ENCODE measurements around the gene WWC1.

DNA sequence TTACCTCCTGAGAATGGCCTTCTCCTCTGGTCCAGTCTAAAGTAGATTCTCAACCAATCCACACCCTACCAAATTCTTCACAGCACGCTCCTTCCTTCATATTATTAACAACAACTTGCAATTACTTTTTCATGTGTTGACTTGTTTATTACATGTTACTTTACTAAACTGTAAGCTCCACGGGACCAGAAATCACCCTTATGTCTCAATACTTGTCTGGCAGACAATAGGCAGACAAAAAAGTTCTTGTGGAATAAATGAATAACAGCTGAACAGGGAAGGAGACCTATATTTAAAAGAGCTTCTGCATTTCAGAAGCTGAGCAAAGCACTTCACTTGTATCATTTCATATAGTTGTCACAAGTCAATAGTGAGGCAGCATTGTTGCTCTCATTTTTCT, 5.7 kb upstream of the WWC1 start:
- TF ChIP-seq, protein P1, sequence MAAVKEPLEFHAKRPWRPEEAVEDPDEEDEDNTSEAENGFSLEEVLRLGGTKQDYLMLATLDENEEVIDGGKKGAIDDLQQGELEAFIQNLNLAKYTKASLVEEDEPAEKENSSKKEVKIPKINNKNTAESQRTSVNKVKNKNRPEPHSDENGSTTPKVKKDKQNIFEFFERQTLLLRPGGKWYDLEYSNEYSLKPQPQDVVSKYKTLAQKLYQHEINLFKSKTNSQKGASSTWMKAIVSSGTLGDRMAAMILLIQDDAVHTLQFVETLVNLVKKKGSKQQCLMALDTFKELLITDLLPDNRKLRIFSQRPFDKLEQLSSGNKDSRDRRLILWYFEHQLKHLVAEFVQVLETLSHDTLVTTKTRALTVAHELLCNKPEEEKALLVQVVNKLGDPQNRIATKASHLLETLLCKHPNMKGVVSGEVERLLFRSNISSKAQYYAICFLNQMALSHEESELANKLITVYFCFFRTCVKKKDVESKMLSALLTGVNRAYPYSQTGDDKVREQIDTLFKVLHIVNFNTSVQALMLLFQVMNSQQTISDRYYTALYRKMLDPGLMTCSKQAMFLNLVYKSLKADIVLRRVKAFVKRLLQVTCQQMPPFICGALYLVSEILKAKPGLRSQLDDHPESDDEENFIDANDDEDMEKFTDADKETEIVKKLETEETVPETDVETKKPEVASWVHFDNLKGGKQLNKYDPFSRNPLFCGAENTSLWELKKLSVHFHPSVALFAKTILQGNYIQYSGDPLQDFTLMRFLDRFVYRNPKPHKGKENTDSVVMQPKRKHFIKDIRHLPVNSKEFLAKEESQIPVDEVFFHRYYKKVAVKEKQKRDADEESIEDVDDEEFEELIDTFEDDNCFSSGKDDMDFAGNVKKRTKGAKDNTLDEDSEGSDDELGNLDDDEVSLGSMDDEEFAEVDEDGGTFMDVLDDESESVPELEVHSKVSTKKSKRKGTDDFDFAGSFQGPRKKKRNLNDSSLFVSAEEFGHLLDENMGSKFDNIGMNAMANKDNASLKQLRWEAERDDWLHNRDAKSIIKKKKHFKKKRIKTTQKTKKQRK (IDR thresholded peaks at IDR 0.05; ENCODE audit: low read depth, low read length), result no peak
- TF ChIP-seq SP1 (IDR thresholded peaks at IDR 0.05; ENCODE audit: low read depth, low read length), result no peak
- TF ChIP-seq, protein P2, sequence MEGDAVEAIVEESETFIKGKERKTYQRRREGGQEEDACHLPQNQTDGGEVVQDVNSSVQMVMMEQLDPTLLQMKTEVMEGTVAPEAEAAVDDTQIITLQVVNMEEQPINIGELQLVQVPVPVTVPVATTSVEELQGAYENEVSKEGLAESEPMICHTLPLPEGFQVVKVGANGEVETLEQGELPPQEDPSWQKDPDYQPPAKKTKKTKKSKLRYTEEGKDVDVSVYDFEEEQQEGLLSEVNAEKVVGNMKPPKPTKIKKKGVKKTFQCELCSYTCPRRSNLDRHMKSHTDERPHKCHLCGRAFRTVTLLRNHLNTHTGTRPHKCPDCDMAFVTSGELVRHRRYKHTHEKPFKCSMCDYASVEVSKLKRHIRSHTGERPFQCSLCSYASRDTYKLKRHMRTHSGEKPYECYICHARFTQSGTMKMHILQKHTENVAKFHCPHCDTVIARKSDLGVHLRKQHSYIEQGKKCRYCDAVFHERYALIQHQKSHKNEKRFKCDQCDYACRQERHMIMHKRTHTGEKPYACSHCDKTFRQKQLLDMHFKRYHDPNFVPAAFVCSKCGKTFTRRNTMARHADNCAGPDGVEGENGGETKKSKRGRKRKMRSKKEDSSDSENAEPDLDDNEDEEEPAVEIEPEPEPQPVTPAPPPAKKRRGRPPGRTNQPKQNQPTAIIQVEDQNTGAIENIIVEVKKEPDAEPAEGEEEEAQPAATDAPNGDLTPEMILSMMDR (IDR thresholded peaks at IDR 0.05 in 2 of 3, conservative IDR thresholded peaks at IDR 0.05 in 1 of 3; ENCODE audit: control insufficient read depth in 2 of 3, extremely low read depth in 1 of 3, insufficient read depth in 1 of 3, low read depth in 3 of 3, low read length in 3 of 3), result no peak
- no peak for TF ChIP-seq POLR2A (IDR thresholded peaks at IDR 0.05; ENCODE audit: low read depth, low read length)
